GM19452 (cell line): ENCODE data around the gene ADAMTSL2.

Experiments
- ATAC-seq: cut with Tn5 transposase; IDR thresholded peaks from one replicate; pipeline ENCODE4 v1.9.1; 2021; ENCODE audit not compliant: unreplicated experiment

ADAMTSL2 gene

DNA sequence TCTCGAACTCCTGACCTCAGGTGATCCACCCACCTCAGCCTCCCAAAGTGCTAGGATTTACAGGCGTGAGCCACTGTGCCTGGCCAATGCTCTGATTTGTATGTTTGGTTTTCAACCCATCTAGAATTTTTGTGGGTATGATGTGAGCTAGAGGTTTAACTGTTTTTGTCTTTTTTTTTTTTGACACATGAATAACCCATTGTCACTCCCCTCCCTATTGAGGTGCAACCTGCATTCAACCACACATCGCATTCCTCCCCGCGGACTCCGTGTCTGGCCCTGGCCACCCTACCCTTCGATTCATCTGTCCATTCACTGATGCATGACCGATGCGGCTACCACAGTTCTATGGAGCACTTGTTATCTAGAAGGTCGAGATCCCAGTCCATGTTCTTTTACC is 84.2 kb downstream of the ADAMTSL2 start:
- no peak for ATAC-seq

DNA sequence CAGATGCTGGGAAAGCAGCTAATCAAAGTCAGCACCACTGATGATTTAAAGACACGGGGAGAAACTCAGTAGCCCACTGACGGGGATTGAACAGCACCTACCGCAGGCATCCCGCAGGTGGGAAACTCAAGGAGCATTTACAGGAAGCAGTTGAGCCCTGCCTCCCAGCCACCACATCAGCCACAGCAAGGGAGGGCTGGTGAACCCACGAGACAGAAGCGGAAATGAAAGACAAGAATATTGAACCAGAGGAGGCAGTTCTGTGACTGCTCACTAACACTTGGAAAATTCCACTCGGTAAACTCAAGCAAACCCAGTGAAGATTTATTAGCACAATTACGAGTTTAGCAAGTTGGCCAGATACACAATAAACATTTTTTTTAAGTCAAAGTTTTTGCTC is 85.3 kb downstream of the ADAMTSL2 start:
- ATAC-seq = no peak

- ATAC-seq = no peak
Measured at GRCh38 chr9:133621725-133622267, 87.3 kb downstream of the ADAMTSL2 start.

DNA sequence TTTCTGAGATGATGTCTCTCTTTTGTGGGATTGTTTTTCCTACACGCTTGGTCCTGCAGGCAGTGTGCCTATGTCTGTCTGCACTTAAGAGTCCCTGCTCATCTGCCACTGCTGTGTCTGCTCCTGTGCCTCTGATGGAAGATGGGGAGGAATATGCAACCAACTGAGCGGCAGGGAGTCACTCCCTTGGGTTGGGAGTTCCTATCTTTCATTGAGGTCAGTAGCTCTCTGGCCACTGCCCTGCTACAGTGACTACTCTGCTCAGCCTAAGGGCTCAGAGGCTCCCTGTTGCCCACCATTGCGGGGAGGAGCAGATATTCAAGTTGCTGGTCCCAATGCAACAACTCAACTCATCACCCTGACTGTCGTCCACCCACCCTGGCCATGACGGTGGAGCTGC is 88.1 kb downstream of the ADAMTSL2 start:
- no peak for ATAC-seq
